Panc1 (cell line): Measurements from ENCODE around the gene CFAP300. TPM values are rescaled to one million over a fixed set of nuclear protein-coding genes. Genes with fewer than 3 reads are reported as not detected.
A peak's percentile ranks its signal among the peaks of the same experiment; 100 is the strongest.

ENCODE experiments used
- ATAC-seq: fragments of 200-7000 bp; cut with Tn5 transposase; 2 replicates; pipeline ENCODE4 v1.9.1; 2020; ENCODE audit warnings: mild to moderate bottlenecking, moderate library complexity
- BruUV-seq: library from RNA; stranded (reverse); fragments of 400-500 nt; replicated peaks from 2 replicates; lab custom pipeline; 2021; lab: Mats Ljungman, UMichigan
- CTCF ChIA-PET: fragments of 300-600 bp; sonication (Branson Sonifier 250); formaldehyde crosslinking; loops from one replicate; lab custom pipeline; 2022; ENCODE audit warnings: antibody characterized with exemption; lab: Charles Lee
- POLR2A ChIA-PET: fragments of 300-600 bp; sonication (Branson Sonifier 250); formaldehyde crosslinking; loops from one replicate; lab custom pipeline; 2022; ENCODE audit warnings: antibody characterized with exemption; lab: Charles Lee
- DNase-seq: peaks from one replicate; pipeline ENCODE4 v3.0.0-alpha.2; 2010; ENCODE audit warnings: low read depth, low spot score
- H3K27ac ChIP-seq: 2 replicates; pipeline ENCODE4 v1.5.1; 2011; ENCODE audit warnings: mild to moderate bottlenecking, low read length, inconsistent platforms
- H3K27me3 ChIP-seq: fragments of 200-500 bp; sonication (Bioruptor generic); 2 replicates; pipeline ENCODE4 v1.6.0; 2014; ENCODE audit warnings: low read length, inconsistent platforms; ENCODE audit not compliant: control insufficient read depth, insufficient read depth
- H3K36me3 ChIP-seq: fragments of 200-500 bp; sonication (Bioruptor generic); 2 replicates; pipeline ENCODE4 v1.5.1; 2014; ENCODE audit warnings: inconsistent platforms, mild to moderate bottlenecking, low read length, moderate library complexity; ENCODE audit not compliant: control insufficient read depth, insufficient read depth
- H3K4me1 ChIP-seq: 2 replicates; pipeline ENCODE4 v1.5.1; 2011; ENCODE audit warnings: inconsistent platforms, mild to moderate bottlenecking, low read length, moderate library complexity; ENCODE audit not compliant: control insufficient read depth, insufficient read depth
- H3K4me3 ChIP-seq, 2 experiments: 2 replicates each; pipeline ENCODE4 v1.5.1; 2011 to 2012; ENCODE audit warnings: low read depth in 2 of 2, low read length in 2 of 2, mild to moderate bottlenecking in 2 of 2, inconsistent platforms in 1 of 2, moderate library complexity in 1 of 2
- H3K9me3 ChIP-seq: fragments of 200-500 bp; sonication (Bioruptor generic); 2 replicates; pipeline ENCODE4 v1.5.1; 2014; ENCODE audit warnings: low read depth, mild to moderate bottlenecking, inconsistent platforms, low read length, moderate library complexity; ENCODE audit not compliant: control insufficient read depth, insufficient read depth
- CTCF ChIP-seq: fragments of 450-650 bp; IDR thresholded peaks from 2 replicates; pipeline ENCODE4 v1.5.1; 2017; ENCODE audit warnings: mild to moderate bottlenecking
- POLR2AphosphoS5 ChIP-seq: IDR thresholded peaks from 2 replicates; pipeline ENCODE4 v1.6.1; 2012; ENCODE audit warnings: mild to moderate bottlenecking, low read depth, low read length, moderate library complexity
- REST ChIP-seq, 2 experiments: IDR thresholded peaks; 2 replicates each; pipeline ENCODE4 v1.6.1; 2011 to 2012; ENCODE audit warnings: low read depth in 2 of 2, control low read depth in 1 of 2, low read length in 1 of 2, mild to moderate bottlenecking in 1 of 2, moderate library complexity in 1 of 2; ENCODE audit not compliant: insufficient read depth in 1 of 2
- SIN3A ChIP-seq: IDR thresholded peaks from 2 replicates; pipeline ENCODE4 v1.6.1; 2012; ENCODE audit warnings: low read depth, mild to moderate bottlenecking, low read length, moderate library complexity, borderline replicate concordance; ENCODE audit not compliant: insufficient read depth
- TCF7L2 ChIP-seq: IDR thresholded peaks from 2 replicates; pipeline ENCODE4 v1.6.1; 2011; ENCODE audit warnings: mild to moderate bottlenecking, low read depth, low read length, inconsistent platforms
- in situ Hi-C: cut with HindIII; loops from 2 replicates; pipeline ENCODE4 v1.10.0; 2016; ENCODE audit warnings: low sequenced_read_pairs, low pct_unique_long_range_greater_than_20kb
- intact Hi-C: fragments of 100-400 bp; cut with micrococcal nuclease; formaldehyde crosslinking; loops from one replicate; pipeline ENCODE4 v1.10.0; 2022; ENCODE audit not compliant: unreplicated experiment
- total RNA-seq: library from RNA; stranded (reverse); gene quantifications from one replicate; pipeline ENCODE4 v1.2.1, GENCODE V29; 2021; ENCODE audit not compliant: unreplicated experiment

The CFAP300 gene
- total RNA-seq, 1 experiment from 2014 or later: 6.4 TPM

- in situ Hi-C loops (no loop called here), intact Hi-C loops (no loop called here)
- ChIA-PET CTCF (no interaction called here), POLR2A (no interaction called here)
- ATAC-seq (no peak), DNase-seq (no peak)
- H3K36me3 ChIP-seq: no peaks in the 10 kb centered on the region
- H3K27me3 ChIP-seq: no peaks in the 10 kb centered on the region
- H3K27ac ChIP-seq: no peak overlapping the region
- H3K4me1 ChIP-seq: no peaks in the 10 kb centered on the region
- H3K4me3 ChIP-seq: no peak overlapping the region
- H3K9me3 ChIP-seq: no peaks in the 10 kb centered on the region
- no TSS peak for BruUV-seq
- TF ChIP-seq CTCF (no peak), REST (IDR thresholded peaks at IDR 0.05; ENCODE audit: insufficient read depth in 1 of 2, low read depth in 2 of 2, low read length in 1 of 2) (no peak), POLR2AphosphoS5 (no peak), TCF7L2 (no peak), SIN3A (no peak)
Observed at GRCh38 chr11:102081313-102081712, 34.1 kb downstream of the CFAP300 start.

GRCh38 chr11:102085864-102086551, 38.8 kb downstream of the CFAP300 start:
- DNase-seq: peak; percentile 20
- Histone ChIP-seq H3K4me3 (no peak overlapping the region), H3K27me3 (no peaks in the 10 kb centered on the region), H3K27ac (no peak overlapping the region; the same call in 1 of the 2 replicates), H3K9me3 (no peaks in the 10 kb centered on the region), H3K4me1 (no peaks in the 10 kb centered on the region), H3K36me3 (no peaks in the 10 kb centered on the region)
- intact Hi-C loops: no loop called here
- ChIA-PET CTCF (no interaction called here), POLR2A (interaction anchor here (0.6 kb wide), 1 partner anchor 15 kb away, joined by 6 read pairs; no protein-coding TSS in a partner anchor)
- no TSS peak for BruUV-seq
- in situ Hi-C loops: no loop called here
- ATAC-seq: peak; percentile 96
- TF ChIP-seq SIN3A (no peak), TCF7L2 (peak; percentile 96)

GRCh38 chr11:102097186-102097585, 49.9 kb downstream of the CFAP300 start:
- POLR2A ChIA-PET: no interaction called here

More at GRCh38 chr11:102097186-102097585, 49.9 kb downstream of the CFAP300 start:
- Histone ChIP-seq H3K4me3 (no peak overlapping the region), H3K27ac (no peak overlapping the region), H3K36me3 (no peaks in the 10 kb centered on the region), H3K4me1 (no peaks in the 10 kb centered on the region), H3K9me3 (no peaks in the 10 kb centered on the region), H3K27me3 (no peaks in the 10 kb centered on the region)
- CTCF ChIA-PET: no interaction called here
- in situ Hi-C loops (no loop called here), intact Hi-C loops (no loop called here)
- no peak for TF ChIP-seq TCF7L2
- TF ChIP-seq POLR2AphosphoS5: no peak
- no TSS peak for BruUV-seq
- no peak for ATAC-seq
- no peak for DNase-seq
